WTC11 (cell line): Measurements from ENCODE around the gene KLHL40. TPM values are rescaled to one million over a fixed set of nuclear protein-coding genes. Genes with fewer than 3 reads are reported as not detected.

Experiments
- ATAC-seq: fragments of 200-7000 bp; cut with Tn5 transposase; 2 replicates; pipeline ENCODE4 v1.10.0; 2021; ENCODE audit warnings: mild to moderate bottlenecking, moderate library complexity
- CTCF ChIA-PET: fragments of 300-600 bp; sonication (Branson Sonifier 250); formaldehyde crosslinking; loops from one replicate; lab custom pipeline; 2021; ENCODE audit warnings: antibody characterized with exemption; lab: Charles Lee
- POLR2A ChIA-PET: fragments of 350-600 bp; sonication (Branson Sonifier 250); formaldehyde crosslinking; loops from one replicate; lab custom pipeline; 2021; ENCODE audit warnings: antibody characterized with exemption; lab: Charles Lee
- DNase-seq: peaks from one replicate; pipeline ENCODE4 v3.0.0; 2021; ENCODE audit warnings: low spot score
- H3K27ac Mint-ChIP-seq: 2 replicates; pipeline ENCODE4 v1.8.0; 2021; ENCODE audit warnings: mixed read lengths
- H3K27me3 Mint-ChIP-seq: 2 replicates; pipeline ENCODE4 v1.8.0; 2021; ENCODE audit warnings: low read depth, mild to moderate bottlenecking, moderate library complexity, mixed read lengths
- H3K36me3 Mint-ChIP-seq: 2 replicates; pipeline ENCODE4 v1.8.0; 2021; ENCODE audit warnings: mixed read lengths
- H3K4me1 Mint-ChIP-seq: 2 replicates; pipeline ENCODE4 v1.8.0; 2022; ENCODE audit warnings: mixed read lengths
- H3K4me3 Mint-ChIP-seq: 2 replicates; pipeline ENCODE4 v1.8.0; 2021; ENCODE audit warnings: mild to moderate bottlenecking, moderate library complexity, mixed read lengths
- H3K9me3 Mint-ChIP-seq: 2 replicates; pipeline ENCODE4 v1.8.0; 2021; ENCODE audit warnings: mixed read lengths
- CREM ChIP-seq: sonication (generic); formaldehyde crosslinking; IDR thresholded peaks from 2 replicates; pipeline ENCODE4 v1.8.1; 2022; ENCODE audit warnings: mild to moderate bottlenecking, missing genetic modification reagents, moderate library complexity
- MXD4 ChIP-seq: fragments of 250-450 bp; sonication (Bioruptor Pico); IDR thresholded peaks from 2 replicates; pipeline ENCODE4 v1.8.0; 2021; ENCODE audit warnings: mild to moderate bottlenecking, moderate library complexity, borderline replicate concordance
- NFYB ChIP-seq: sonication (generic); formaldehyde crosslinking; conservative IDR thresholded peaks from 2 replicates; pipeline ENCODE4 v1.8.0; 2022; ENCODE audit warnings: low read depth, missing genetic modification reagents
- OVOL2 ChIP-seq: fragments of 250-450 bp; sonication (Bioruptor Pico); IDR thresholded peaks from 2 replicates; pipeline ENCODE4 v1.9.0; 2021; ENCODE audit warnings: mild to moderate bottlenecking, borderline replicate concordance
- RELA ChIP-seq: sonication (generic); formaldehyde crosslinking; IDR thresholded peaks from 2 replicates; pipeline ENCODE4 v1.8.1; 2022; ENCODE audit warnings: missing genetic modification reagents, mild to moderate bottlenecking, borderline replicate concordance
- TEAD4 ChIP-seq: sonication (generic); formaldehyde crosslinking; IDR thresholded peaks from 2 replicates; pipeline ENCODE4 v1.8.0; 2022; ENCODE audit warnings: mild to moderate bottlenecking, missing genetic modification reagents
- ZNF671 ChIP-seq: fragments of 250-450 bp; sonication (Bioruptor Pico); IDR thresholded peaks from 2 replicates; pipeline ENCODE4 v1.8.0; 2021; ENCODE audit warnings: mild to moderate bottlenecking
- total RNA-seq: library from RNA; stranded (reverse); gene quantifications from 3 replicates; pipeline ENCODE4 v1.2.3, GENCODE V29; 2021
- TF ChIP-seq, protein P1 (sequence below): sonication (generic); formaldehyde crosslinking; IDR thresholded peaks from 2 replicates; pipeline ENCODE4 v1.8.1; 2022; ENCODE audit warnings: low read depth, missing genetic modification reagents, borderline replicate concordance
- TF ChIP-seq, protein P2 (sequence below): sonication (generic); formaldehyde crosslinking; IDR thresholded peaks from 2 replicates; pipeline ENCODE4 v1.8.0; 2022; ENCODE audit warnings: mild to moderate bottlenecking, missing genetic modification reagents
- TF ChIP-seq, protein P3 (sequence below): sonication (generic); formaldehyde crosslinking; IDR thresholded peaks from 2 replicates; pipeline ENCODE4 v1.8.1; 2022; ENCODE audit warnings: low read depth, mild to moderate bottlenecking, moderate library complexity, missing genetic modification reagents, borderline replicate concordance
- TF ChIP-seq, protein P4 (sequence below): fragments of 250-450 bp; sonication (Bioruptor Pico); conservative IDR thresholded peaks from 2 replicates; pipeline ENCODE4 v1.9.0; 2021; ENCODE audit warnings: mild to moderate bottlenecking
- TF ChIP-seq, protein P5 (sequence below): sonication (generic); formaldehyde crosslinking; IDR thresholded peaks from 2 replicates; pipeline ENCODE4 v1.8.0; 2022; ENCODE audit warnings: mild to moderate bottlenecking, missing genetic modification reagents
- TF ChIP-seq, protein P6 (sequence below): fragments of 250-450 bp; sonication (Bioruptor Pico); IDR thresholded peaks from 2 replicates; pipeline ENCODE4 v1.9.0; 2021; ENCODE audit warnings: mild to moderate bottlenecking
- TF ChIP-seq, protein P7 (sequence below): sonication (generic); formaldehyde crosslinking; IDR thresholded peaks from 2 replicates; pipeline ENCODE4 v1.8.1; 2023; ENCODE audit warnings: mild to moderate bottlenecking, missing genetic modification reagents

KLHL40 gene
- total RNA-seq, 1 experiment from 2014 or later, result not detected

DNA sequence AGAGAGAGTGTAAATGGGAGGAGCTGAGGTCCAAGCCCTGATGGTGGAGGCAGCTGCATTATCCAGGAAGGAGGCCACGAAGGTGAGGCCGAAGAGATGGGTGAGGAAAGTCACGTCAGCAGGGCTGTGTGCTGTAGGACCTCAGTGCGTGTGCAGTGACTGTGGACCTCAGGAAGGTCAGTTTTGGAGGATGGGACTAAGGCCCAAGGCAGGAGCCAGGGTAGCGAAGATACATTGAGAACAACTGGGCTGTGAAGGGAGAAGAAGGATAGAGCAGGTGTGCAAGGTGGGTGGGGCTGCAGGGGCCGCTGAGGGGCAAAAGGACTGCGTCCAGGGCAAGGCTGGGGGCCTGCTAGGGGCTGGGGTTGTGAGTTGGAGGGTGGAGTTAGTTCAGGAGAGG lies 4.9 kb downstream of the KLHL40 start:
- DNase-seq (no peak), ATAC-seq (no peak)
- ChIA-PET POLR2A (interaction anchor here (1.0 kb wide), 1 partner anchor 98 kb away, joined by 3 read pairs; no protein-coding TSS in a partner anchor), CTCF (no interaction called here)
- Mint-ChIP-seq H3K4me1 (peaks cover 18% of the 10 kb centered on the region), H3K9me3 (no peaks in the 10 kb centered on the region), H3K27me3 (peaks cover 3% of the 10 kb centered on the region), H3K4me3 (no peak overlapping the region), H3K36me3 (no peaks in the 10 kb centered on the region), H3K27ac (no peak overlapping the region)
- TF ChIP-seq RELA, result no peak
- no peak for TF ChIP-seq NFYB (CRISPR knock-in tag)
- no peak for TF ChIP-seq ZNF671 (CRISPR knock-in tag)
- TF ChIP-seq OVOL2 (CRISPR knock-in tag), result no peak
- no peak for TF ChIP-seq MXD4
- no peak for TF ChIP-seq CREM (CRISPR knock-in tag)
- TF ChIP-seq TEAD4, result no peak
- TF ChIP-seq, protein P1, sequence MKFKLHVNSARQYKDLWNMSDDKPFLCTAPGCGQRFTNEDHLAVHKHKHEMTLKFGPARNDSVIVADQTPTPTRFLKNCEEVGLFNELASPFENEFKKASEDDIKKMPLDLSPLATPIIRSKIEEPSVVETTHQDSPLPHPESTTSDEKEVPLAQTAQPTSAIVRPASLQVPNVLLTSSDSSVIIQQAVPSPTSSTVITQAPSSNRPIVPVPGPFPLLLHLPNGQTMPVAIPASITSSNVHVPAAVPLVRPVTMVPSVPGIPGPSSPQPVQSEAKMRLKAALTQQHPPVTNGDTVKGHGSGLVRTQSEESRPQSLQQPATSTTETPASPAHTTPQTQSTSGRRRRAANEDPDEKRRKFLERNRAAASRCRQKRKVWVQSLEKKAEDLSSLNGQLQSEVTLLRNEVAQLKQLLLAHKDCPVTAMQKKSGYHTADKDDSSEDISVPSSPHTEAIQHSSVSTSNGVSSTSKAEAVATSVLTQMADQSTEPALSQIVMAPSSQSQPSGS (CRISPR knock-in tag), result no peak
- TF ChIP-seq, protein P2, sequence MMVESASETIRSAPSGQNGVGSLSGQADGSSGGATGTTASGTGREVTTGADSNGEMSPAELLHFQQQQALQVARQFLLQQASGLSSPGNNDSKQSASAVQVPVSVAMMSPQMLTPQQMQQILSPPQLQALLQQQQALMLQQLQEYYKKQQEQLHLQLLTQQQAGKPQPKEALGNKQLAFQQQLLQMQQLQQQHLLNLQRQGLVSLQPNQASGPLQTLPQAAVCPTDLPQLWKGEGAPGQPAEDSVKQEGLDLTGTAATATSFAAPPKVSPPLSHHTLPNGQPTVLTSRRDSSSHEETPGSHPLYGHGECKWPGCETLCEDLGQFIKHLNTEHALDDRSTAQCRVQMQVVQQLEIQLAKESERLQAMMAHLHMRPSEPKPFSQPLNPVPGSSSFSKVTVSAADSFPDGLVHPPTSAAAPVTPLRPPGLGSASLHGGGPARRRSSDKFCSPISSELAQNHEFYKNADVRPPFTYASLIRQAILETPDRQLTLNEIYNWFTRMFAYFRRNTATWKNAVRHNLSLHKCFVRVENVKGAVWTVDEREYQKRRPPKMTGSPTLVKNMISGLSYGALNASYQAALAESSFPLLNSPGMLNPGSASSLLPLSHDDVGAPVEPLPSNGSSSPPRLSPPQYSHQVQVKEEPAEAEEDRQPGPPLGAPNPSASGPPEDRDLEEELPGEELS (CRISPR knock-in tag), result no peak
- TF ChIP-seq, protein P3, sequence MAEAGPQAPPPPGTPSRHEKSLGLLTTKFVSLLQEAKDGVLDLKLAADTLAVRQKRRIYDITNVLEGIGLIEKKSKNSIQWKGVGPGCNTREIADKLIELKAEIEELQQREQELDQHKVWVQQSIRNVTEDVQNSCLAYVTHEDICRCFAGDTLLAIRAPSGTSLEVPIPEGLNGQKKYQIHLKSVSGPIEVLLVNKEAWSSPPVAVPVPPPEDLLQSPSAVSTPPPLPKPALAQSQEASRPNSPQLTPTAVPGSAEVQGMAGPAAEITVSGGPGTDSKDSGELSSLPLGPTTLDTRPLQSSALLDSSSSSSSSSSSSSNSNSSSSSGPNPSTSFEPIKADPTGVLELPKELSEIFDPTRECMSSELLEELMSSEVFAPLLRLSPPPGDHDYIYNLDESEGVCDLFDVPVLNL (CRISPR knock-in tag), result no peak
- TF ChIP-seq, protein P4, sequence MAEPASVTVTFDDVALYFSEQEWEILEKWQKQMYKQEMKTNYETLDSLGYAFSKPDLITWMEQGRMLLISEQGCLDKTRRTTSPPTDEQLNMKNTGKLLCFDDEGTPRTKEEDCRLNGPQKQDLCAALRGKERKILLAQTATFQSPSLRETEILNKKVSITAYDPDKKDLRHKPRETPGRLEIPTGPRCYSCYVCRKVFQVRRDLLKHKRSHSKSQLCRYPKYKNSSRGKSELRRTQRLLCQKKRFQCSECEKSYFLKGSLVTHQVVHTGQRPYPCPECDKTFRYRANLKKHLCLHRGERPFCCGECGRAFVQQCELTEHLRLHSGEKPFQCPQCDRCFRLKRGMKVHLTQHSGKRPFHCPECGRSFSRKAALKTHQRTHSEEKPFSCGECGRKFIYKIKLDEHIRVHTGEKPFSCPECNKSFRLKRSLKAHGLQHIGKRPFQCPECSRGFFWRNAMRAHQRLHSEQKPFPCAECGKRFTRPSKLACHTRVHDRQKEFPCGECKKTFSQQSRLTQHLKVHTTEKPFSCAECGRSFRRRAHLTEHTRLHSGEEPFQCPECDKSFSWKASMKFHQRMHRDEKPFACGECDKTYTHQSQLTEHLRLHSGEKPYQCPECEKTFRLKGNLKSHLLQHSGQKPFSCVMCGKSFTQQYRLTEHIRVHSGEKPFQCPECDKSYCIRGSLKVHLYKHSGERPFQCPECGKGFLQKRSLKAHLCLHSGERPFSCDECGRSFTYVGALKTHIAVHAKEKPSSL (CRISPR knock-in tag), result no peak
- TF ChIP-seq, protein P5, sequence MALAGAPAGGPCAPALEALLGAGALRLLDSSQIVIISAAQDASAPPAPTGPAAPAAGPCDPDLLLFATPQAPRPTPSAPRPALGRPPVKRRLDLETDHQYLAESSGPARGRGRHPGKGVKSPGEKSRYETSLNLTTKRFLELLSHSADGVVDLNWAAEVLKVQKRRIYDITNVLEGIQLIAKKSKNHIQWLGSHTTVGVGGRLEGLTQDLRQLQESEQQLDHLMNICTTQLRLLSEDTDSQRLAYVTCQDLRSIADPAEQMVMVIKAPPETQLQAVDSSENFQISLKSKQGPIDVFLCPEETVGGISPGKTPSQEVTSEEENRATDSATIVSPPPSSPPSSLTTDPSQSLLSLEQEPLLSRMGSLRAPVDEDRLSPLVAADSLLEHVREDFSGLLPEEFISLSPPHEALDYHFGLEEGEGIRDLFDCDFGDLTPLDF (CRISPR knock-in tag), result no peak
- TF ChIP-seq, protein P6, sequence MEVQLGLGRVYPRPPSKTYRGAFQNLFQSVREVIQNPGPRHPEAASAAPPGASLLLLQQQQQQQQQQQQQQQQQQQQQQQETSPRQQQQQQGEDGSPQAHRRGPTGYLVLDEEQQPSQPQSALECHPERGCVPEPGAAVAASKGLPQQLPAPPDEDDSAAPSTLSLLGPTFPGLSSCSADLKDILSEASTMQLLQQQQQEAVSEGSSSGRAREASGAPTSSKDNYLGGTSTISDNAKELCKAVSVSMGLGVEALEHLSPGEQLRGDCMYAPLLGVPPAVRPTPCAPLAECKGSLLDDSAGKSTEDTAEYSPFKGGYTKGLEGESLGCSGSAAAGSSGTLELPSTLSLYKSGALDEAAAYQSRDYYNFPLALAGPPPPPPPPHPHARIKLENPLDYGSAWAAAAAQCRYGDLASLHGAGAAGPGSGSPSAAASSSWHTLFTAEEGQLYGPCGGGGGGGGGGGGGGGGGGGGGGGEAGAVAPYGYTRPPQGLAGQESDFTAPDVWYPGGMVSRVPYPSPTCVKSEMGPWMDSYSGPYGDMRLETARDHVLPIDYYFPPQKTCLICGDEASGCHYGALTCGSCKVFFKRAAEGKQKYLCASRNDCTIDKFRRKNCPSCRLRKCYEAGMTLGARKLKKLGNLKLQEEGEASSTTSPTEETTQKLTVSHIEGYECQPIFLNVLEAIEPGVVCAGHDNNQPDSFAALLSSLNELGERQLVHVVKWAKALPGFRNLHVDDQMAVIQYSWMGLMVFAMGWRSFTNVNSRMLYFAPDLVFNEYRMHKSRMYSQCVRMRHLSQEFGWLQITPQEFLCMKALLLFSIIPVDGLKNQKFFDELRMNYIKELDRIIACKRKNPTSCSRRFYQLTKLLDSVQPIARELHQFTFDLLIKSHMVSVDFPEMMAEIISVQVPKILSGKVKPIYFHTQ (CRISPR knock-in tag), result no peak
- TF ChIP-seq, protein P7, sequence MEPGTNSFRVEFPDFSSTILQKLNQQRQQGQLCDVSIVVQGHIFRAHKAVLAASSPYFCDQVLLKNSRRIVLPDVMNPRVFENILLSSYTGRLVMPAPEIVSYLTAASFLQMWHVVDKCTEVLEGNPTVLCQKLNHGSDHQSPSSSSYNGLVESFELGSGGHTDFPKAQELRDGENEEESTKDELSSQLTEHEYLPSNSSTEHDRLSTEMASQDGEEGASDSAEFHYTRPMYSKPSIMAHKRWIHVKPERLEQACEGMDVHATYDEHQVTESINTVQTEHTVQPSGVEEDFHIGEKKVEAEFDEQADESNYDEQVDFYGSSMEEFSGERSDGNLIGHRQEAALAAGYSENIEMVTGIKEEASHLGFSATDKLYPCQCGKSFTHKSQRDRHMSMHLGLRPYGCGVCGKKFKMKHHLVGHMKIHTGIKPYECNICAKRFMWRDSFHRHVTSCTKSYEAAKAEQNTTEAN (CRISPR knock-in tag), result no peak
